ENCODE results near the gene TMEFF2. TPM values are rescaled to one million over a fixed set of nuclear protein-coding genes. Genes with fewer than 3 reads are reported as not detected.
A peak's percentile ranks its signal among the peaks of the same experiment; 100 is the strongest.

The TMEFF2 gene
- total and polyA plus RNA-seq, 8 donors: 0.05 to 0.75 TPM; not detected in 6

- ATAC-seq (no peak), FAIRE-seq (no peak), DNase-seq (no peak)
- intact Hi-C loops (cut with DNase I): no loop called here
- WGBS, 2 donors: 70 to 79% methylated on average over 4 of the region's 4 CpGs
- Histone ChIP-seq H3K9me3 (no peaks in the 10 kb centered on the region), H3K27ac (no peak overlapping the region), H3K27me3 (no peaks in the 10 kb centered on the region), H3K36me3 (no peaks in the 10 kb centered on the region), H3K4me1 (peaks cover 0 to 12% (median 3%) of the 10 kb centered on the region in 3 donors), H3K4me3 (no peak overlapping the region)
- TF ChIP-seq CTCF (IDR thresholded peaks at IDR 0.05): no peak
Measured at GRCh38 chr2:191929288-191929687, 265.4 kb downstream of the TMEFF2 start.

GRCh38 chr2:191927991-191928390 lies 266.7 kb downstream of the TMEFF2 start:
- FAIRE-seq: no peak
- no peak for TF ChIP-seq CTCF (IDR thresholded peaks at IDR 0.05)
- Histone ChIP-seq H3K4me1 (peaks cover 0 to 12% (median 0%) of the 10 kb centered on the region in 3 donors), H3K36me3 (no peaks in the 10 kb centered on the region), H3K27me3 (no peaks in the 10 kb centered on the region), H3K27ac (peak overlapping the region in 3 of 4 donors; percentile 5 to 43 (median 39)), H3K4me3 (no peak overlapping the region), H3K9me3 (no peaks in the 10 kb centered on the region)
- WGBS, 2 donors: 26 to 38% methylated on average over 3 of the region's 3 CpGs
- intact Hi-C loops (cut with DNase I): no loop called here
- DNase-seq: no peak
- ATAC-seq: peak; percentile 23 to 57 (median 50)

GRCh38 chr2:191927319-191927867 lies 267.3 kb downstream of the TMEFF2 start:
- Histone ChIP-seq H3K27ac (peak overlapping the region in 3 of 4 donors; percentile 5 to 43 (median 39)), H3K9me3 (no peaks in the 10 kb centered on the region), H3K4me1 (peaks cover 0 to 12% (median 0%) of the 10 kb centered on the region in 3 donors), H3K36me3 (no peaks in the 10 kb centered on the region), H3K27me3 (no peaks in the 10 kb centered on the region), H3K4me3 (no peak overlapping the region)
- intact Hi-C loops (cut with DNase I): no loop called here
- DNase-seq: peak in 4 of 6 donors; percentile 47 to 82 (median 65)
- 10 to 12% methylated on average over 4 of the region's 4 CpGs for WGBS, 2 donors
- TF ChIP-seq CTCF (IDR thresholded peaks at IDR 0.05): no peak
- ATAC-seq: peak; percentile 82 to 90 (median 86)
- no peak for FAIRE-seq

GRCh38 chr2:191926671-191927070 lies 268.1 kb downstream of the TMEFF2 start:
- ATAC-seq (no peak), DNase-seq (no peak), FAIRE-seq (no peak)
- H3K27me3 ChIP-seq: no peaks in the 10 kb centered on the region
- H3K27ac ChIP-seq: no peak overlapping the region
- H3K4me3 ChIP-seq: no peak overlapping the region
- intact Hi-C loops (cut with DNase I): no loop called here
- no peak for TF ChIP-seq CTCF (IDR thresholded peaks at IDR 0.05)
- WGBS, 2 donors: 77 to 89% methylated on average over 1 of the region's 1 CpG
- H3K9me3 ChIP-seq: no peaks in the 10 kb centered on the region
- peaks cover 0 to 12% (median 0%) of the 10 kb centered on the region in 3 donors for H3K4me1 ChIP-seq
- no peaks in the 10 kb centered on the region for H3K36me3 ChIP-seq

- no peak for DNase-seq
- Histone ChIP-seq H3K36me3 (no peaks in the 10 kb centered on the region), H3K4me3 (no peak overlapping the region), H3K9me3 (no peaks in the 10 kb centered on the region), H3K4me1 (peaks cover 0 to 12% (median 0%) of the 10 kb centered on the region in 3 donors), H3K27me3 (no peaks in the 10 kb centered on the region), H3K27ac (no peak overlapping the region)
- FAIRE-seq: no peak
- intact Hi-C loops (cut with DNase I): no loop called here
- TF ChIP-seq CTCF (IDR thresholded peaks at IDR 0.05): no peak
- ATAC-seq: no peak
Measured at GRCh38 chr2:191923652-191923997, 271.1 kb downstream of the TMEFF2 start.

Measured in pancreas (tissue), 10 donors.